AG04450 (cell line): ENCODE measurements around the gene OARD1. TPM values are rescaled to one million over a fixed set of nuclear protein-coding genes. Genes with fewer than 3 reads are reported as not detected.
"Not testable (repeated sequence)": the region's sequence is repeated elsewhere in the genome, so short reads cannot be mapped to it uniquely, and the experiment has no call there.

Source experiments
- CTCF ChIA-PET: fragments of 300-600, 350-600 bp; formaldehyde crosslinking; extraction: SDS; loops from one replicate; lab custom pipeline; 2022; ENCODE audit warnings: antibody characterized with exemption, inconsistent platforms; lab: Charles Lee
- POLR2A ChIA-PET: fragments of 350-600 bp; formaldehyde crosslinking; extraction: SDS; loops from one replicate; lab custom pipeline; 2021; ENCODE audit warnings: antibody characterized with exemption, inconsistent platforms; lab: Yijun Ruan, JAX
- DNase-seq: peaks from one replicate; pipeline ENCODE4 v3.0.0-alpha.2; 2011; ENCODE audit warnings: low read depth, low spot score
- H3K27ac ChIP-seq: one replicate; pipeline ENCODE4 v1.5.1; 2012; ENCODE audit warnings: low read depth, low read length, control low read depth
- H3K27me3 ChIP-seq: one replicate; pipeline ENCODE4 v1.6.0; 2012; ENCODE audit warnings: low read length; ENCODE audit not compliant: control insufficient read depth, insufficient read depth
- H3K4me3 ChIP-seq: 2 replicates; pipeline ENCODE4 v1.5.1; 2011; ENCODE audit warnings: mild to moderate bottlenecking, low read depth, low read length, control low read depth
- H3K9me3 ChIP-seq: 2 replicates; pipeline ENCODE4 v1.5.1; 2012; ENCODE audit warnings: low read length; ENCODE audit not compliant: control insufficient read depth, insufficient read depth
- polyA plus RNA-seq: library from polyadenylated mRNA; depleted of rRNA; stranded (reverse); fragments of >200 nt; gene quantifications from 2 replicates; pipeline ENCODE4 v1.2.3, GENCODE V29; 2011; rRNA removed
- TF ChIP-seq, protein P1 (sequence below): IDR thresholded peaks from 2 replicates; pipeline ENCODE4 v1.5.1; 2011; ENCODE audit warnings: low read depth, low read length, control low read depth, inconsistent platforms

Gene OARD1
- polyA plus RNA-seq, 1 experiment: 10.0 TPM

DNA sequence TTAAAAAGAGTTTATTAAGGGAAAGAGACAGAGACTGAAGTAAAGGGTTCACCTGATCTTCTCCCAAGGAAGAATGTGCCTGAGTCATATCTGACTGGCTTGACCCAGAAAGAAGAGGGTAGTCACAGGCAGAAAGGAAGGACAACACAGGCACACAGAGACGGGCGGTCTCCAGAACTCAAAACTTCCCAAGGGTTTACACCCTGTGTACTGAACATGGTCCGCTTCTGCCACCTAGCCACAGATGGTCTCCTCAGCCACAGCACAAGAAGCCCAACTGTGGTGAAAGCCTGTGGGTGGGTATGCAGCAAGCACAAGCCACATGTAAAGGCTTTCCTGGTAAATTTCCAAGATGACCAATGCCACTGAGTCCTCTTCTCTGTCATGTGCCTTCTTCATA is 50.3 kb downstream of the OARD1 start:
- H3K4me3 ChIP-seq: no peak overlapping the region
- H3K9me3 ChIP-seq: no peaks in the 10 kb centered on the region
- no peak for DNase-seq
- H3K27ac ChIP-seq: no peak overlapping the region
- TF ChIP-seq, protein P1, sequence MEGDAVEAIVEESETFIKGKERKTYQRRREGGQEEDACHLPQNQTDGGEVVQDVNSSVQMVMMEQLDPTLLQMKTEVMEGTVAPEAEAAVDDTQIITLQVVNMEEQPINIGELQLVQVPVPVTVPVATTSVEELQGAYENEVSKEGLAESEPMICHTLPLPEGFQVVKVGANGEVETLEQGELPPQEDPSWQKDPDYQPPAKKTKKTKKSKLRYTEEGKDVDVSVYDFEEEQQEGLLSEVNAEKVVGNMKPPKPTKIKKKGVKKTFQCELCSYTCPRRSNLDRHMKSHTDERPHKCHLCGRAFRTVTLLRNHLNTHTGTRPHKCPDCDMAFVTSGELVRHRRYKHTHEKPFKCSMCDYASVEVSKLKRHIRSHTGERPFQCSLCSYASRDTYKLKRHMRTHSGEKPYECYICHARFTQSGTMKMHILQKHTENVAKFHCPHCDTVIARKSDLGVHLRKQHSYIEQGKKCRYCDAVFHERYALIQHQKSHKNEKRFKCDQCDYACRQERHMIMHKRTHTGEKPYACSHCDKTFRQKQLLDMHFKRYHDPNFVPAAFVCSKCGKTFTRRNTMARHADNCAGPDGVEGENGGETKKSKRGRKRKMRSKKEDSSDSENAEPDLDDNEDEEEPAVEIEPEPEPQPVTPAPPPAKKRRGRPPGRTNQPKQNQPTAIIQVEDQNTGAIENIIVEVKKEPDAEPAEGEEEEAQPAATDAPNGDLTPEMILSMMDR: peak; percentile 45
- peaks cover 5% of the 10 kb centered on the region for H3K27me3 ChIP-seq
- POLR2A ChIA-PET: no interaction called here
- CTCF ChIA-PET: interaction anchor here (0.6 to 1.2 kb wide), 2 partner anchors 17 to 82 kb away, joined by 3 to 5 read pairs; partner anchors contain the start of gene UNC5CL

DNA sequence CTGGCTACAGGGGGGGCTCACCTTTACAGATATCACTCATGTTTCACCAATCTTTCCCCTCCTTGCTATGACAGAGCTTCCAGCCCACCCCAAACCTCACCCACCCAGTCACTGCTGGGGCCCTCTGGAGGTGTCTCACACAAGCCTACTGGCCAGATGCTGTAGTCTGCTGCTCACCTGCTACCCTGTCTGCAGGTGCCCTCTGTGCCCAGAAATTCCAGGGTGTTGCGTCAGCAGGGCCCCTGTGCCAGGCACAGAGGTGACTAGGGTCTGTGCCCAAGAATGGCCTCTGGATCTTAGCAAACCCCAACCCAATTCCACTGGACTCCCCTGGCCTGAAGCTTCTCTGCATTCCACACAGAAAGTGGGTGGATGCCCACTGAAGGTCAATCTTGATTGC is 54.5 kb downstream of the OARD1 start:
- ChIA-PET POLR2A (no interaction called here), CTCF (interaction anchor here (1.1 to 2.3 kb wide), 2 partner anchors 10 to 13 kb away, joined by 3 to 13 read pairs; no protein-coding TSS in a partner anchor)
- DNase-seq: no peak
- H3K4me3 ChIP-seq: no peak overlapping the region
- no peaks in the 10 kb centered on the region for H3K9me3 ChIP-seq
- peaks cover 5% of the 10 kb centered on the region for H3K27me3 ChIP-seq
- H3K27ac ChIP-seq: no peak overlapping the region
- TF ChIP-seq, protein P1: no peak

DNA sequence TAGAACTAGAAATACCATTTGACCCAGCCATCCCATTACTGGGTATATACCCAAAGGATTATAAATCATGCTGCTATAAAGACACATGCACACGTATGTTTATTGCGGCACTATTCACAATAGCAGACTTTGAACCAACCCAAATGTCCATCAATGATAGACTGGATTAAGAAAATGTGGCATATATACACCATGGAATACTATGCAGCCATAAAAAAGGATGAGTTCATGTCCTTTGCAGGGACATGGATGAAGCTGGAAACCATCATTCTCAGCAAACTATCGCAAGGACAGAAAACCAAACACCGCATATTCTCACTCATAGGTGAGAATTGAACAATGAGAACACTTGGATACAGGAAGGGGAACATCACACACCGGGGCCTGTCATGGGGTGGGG is 56.3 kb downstream of the OARD1 start:
- POLR2A ChIA-PET, H3K9me3 ChIP-seq, DNase-seq, H3K27me3 ChIP-seq, H3K4me3 ChIP-seq, H3K27ac ChIP-seq: not testable (repeated sequence)
- CTCF ChIA-PET: interaction anchor here (4.7 kb wide), 1 partner anchor 11 kb away, joined by 29 read pairs; no protein-coding TSS in a partner anchor

DNA sequence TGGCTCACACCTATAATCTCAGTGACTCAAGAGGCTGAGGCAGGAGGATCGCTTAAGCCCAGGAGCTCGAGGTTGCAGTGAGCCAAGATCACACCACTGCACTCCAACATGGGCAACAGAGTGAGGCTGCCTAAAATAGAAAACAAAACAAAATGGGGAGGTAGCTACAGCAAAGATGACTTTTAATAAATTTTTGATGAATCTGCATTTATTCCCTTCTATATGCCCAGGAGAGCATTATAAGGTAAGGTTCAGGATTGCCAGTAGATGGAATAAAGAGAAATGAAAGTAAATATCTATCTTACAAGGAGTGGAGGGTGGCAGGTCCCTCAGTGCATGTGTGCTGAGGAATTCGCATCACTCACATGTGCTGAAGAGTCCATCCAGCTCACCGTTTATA is 57.4 kb downstream of the OARD1 start:
- Histone ChIP-seq H3K27ac (no peak overlapping the region), H3K4me3 (no peak overlapping the region), H3K9me3 (no peaks in the 10 kb centered on the region), H3K27me3 (peaks cover 9% of the 10 kb centered on the region)
- DNase-seq: no peak
- TF ChIP-seq, protein P1: no peak
- CTCF ChIA-PET: interaction anchor here (4.7 kb wide), 1 partner anchor 13 kb away, joined by 29 read pairs; no protein-coding TSS in a partner anchor
- POLR2A ChIA-PET: no interaction called here

Other genes with a start within 250 kb of the OARD1 start
- gene UNC5CL, start 33.1 kb downstream of the OARD1 start, polyA plus RNA-seq: 0.02 TPM in 2 replicates
- not detected in 2 replicates for gene TSPO2, start 29.9 kb downstream of the OARD1 start, polyA plus RNA-seq
- not detected in 2 replicates for gene APOBEC2, start 19.2 kb downstream of the OARD1 start, polyA plus RNA-seq
- 10.1 and 13.4 TPM in 2 replicates for gene NFYA, start 618 bp upstream of the OARD1 start, polyA plus RNA-seq
- gene TREML1, start 82.0 kb upstream of the OARD1 start, polyA plus RNA-seq: not detected in 2 replicates
- gene TREM2, start 90.8 kb upstream of the OARD1 start, polyA plus RNA-seq: 0.07 and 0.11 TPM in 2 replicates
- gene TREML2, start 128.8 kb upstream of the OARD1 start, polyA plus RNA-seq: not detected in 2 replicates
- not detected in 2 replicates for gene TREML4, start 156.0 kb upstream of the OARD1 start, polyA plus RNA-seq
- not detected in 2 replicates for gene TREM1, start 214.3 kb upstream of the OARD1 start, polyA plus RNA-seq